ENCODE measurements around the gene NABP1.

NABP1 gene

GRCh38 chr2:191686066-191686465, 8.1 kb downstream of the NABP1 start:
- DNase-seq = no peak

DNA sequence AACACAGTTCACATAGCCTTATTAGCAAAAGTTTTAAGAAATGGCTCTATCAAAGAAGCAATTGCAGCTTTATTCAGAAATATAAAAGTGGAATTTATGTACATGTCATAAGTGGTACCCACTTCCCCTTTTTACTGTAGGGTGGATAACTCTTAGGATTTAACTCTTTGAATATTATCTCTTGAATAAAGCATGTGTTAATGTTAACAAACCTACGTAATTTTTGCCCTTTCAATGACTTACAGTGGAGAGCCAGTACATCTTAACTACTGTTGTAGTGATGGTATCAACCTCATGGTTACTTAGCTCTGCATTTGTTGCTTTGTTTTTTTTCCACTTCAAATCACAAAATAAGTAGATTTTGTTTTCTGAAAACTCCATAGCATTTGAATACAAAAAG, 8.8 kb downstream of the NABP1 start:
- DNase-seq = no peak

DNA sequence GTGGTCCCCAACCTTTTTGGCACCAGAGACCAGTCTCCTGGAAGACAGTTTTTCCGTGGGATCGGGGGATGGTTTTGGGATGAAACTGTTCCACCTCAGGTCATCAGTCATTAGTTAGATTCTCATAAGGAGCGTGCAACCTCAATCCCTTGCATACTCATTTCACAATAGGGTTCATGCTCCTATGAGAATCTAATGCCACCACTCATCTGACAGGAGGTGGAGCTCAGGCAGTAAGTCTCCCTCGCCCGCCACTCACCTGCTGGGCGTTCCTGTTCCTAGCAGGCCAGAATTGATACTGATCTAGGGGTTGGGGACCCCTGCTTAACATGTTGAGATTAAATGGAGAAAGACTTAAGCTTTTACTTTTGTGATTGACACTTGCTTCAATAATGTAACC, 9.9 kb downstream of the NABP1 start:
- no peak for DNase-seq

GRCh38 chr2:191688934-191689695, 11.2 kb downstream of the NABP1 start:
- DNase-seq = no peak

DNA sequence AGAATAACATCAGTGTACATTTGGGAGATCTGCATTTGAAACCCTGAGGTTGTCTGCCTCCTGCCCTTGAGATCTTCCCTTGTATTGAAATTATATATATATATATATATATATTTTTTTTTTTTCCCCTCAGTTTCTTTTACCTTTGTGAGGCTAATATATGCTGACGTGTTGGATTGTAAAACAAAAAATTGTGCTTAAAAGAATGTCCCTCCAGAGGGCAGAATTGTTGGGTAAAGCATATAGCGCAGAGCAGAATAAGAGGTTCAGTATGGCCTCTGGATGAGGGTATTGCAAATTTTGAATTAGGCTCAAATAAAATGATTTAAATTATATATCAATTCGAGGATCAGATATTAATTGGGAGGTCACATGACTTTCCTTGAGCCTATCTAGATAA, 12.4 kb downstream of the NABP1 start:
- no peak for DNase-seq

DNA sequence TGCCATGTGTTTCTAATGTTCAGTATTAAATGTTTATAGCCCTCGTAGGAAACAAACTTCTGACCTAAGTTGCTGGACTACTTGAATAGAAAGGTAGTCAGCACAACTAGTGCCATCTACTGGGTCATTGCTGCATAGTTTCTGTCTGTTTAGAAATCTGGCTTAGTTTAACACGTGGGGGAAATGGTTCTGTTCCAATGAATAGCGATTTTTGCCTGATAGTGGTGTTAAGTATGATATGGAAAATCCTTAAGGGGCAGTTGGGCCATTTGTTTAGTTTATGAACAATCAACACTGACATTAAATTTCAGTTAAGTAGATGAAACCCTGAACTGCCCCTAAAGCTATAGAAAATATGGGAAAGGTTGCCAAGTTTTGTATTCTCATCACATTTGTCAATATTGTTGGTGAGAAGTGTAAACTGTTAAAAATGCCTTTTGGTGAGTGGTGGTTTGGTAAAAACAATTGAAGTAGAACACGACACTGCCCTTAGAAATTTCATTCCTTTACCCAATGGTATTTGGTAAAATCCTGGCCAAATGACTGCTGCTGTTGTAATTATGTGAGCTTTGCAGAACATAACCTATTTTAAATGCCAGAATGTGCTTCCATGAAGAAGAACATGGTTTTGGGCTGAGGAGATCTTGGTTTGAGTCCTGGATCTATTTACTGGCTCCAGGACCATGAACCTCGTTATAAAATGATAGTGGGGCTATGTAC, 13.2 kb downstream of the NABP1 start:
- DNase-seq = peak; percentile 47

DNA sequence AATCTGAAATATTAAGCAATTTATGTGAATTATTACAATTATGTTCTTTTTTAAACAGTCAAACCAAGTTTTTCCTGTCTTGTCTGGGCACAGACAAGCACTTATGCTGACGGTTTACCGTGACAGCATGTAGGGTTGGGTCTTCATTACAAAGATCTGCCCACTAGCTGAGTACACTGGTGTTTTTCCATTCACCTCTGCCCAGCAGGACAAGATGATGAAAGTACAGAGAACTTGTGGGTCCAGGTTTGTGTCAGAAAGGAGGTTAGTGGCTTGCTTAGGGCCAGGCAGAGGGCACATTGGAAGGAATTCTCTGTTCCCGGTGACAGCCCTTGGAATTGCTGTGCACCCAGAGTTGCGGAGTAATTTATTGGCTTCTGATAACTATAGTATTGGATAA, 14.0 kb downstream of the NABP1 start:
- DNase-seq = no peak

- no peak for DNase-seq
These were observed 14.7 kb downstream of the NABP1 start for GRCh38 chr2:191692502-191693115.

GRCh38 chr2:191693166-191693565, 15.2 kb downstream of the NABP1 start:
- DNase-seq = no peak

DNA sequence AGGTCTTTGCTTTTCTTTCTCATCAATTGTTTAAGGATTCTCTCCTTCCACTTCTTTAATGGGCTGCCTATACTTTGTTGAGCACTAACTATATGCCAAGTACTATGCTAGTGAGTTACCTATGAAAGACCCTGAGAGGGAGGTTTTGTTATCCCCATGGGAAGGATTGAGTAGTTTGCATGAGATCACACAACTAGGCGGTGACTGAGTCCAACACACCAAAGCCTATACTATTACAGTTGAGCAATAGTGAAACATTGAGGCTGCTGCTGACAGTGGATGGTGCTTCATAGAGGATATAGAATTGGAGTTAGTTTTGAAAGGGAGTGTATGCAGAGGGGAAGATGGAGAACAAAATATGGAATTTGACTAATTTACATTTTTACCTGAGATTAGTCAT, 15.8 kb downstream of the NABP1 start:
- DNase-seq = no peak

- no peak for DNase-seq
These were observed 18.1 kb downstream of the NABP1 start for GRCh38 chr2:191696001-191696400.

GRCh38 chr2:191696966-191697365, 19.0 kb downstream of the NABP1 start:
- DNase-seq = no peak

GRCh38 chr2:191697870-191698269, 19.9 kb downstream of the NABP1 start:
- DNase-seq = no peak

DNA sequence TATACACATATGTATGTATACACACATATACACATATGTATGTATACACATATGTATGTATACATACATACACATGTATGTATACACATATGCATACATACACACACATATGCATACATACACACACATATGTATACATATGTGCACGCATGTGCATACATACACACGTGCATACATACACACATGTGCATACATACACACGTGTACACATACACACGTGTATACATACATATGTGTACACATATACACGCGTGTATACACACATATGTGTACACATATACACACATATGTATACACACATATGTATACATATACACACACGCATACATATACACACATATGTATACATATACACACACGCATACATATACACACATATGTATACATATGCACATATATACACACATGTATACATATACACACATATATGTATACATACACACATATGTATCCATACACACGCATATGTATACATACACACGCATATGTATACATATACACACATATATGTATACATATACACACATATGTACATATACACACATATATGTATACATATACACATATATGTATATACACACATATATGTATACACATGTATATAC, 21.5 kb downstream of the NABP1 start:
- DNase-seq = no peak

- no peak for DNase-seq
These were observed 23.1 kb downstream of the NABP1 start for GRCh38 chr2:191701029-191701428.

- peak; percentile 27 for DNase-seq
These were observed 23.8 kb downstream of the NABP1 start for GRCh38 chr2:191701696-191702095.

- no peak for DNase-seq
These were observed 25.3 kb downstream of the NABP1 start for GRCh38 chr2:191703079-191703725.

- no peak for DNase-seq
These were observed 27.1 kb downstream of the NABP1 start for GRCh38 chr2:191705084-191705483.

- no peak for DNase-seq
These were observed 27.8 kb downstream of the NABP1 start for GRCh38 chr2:191705701-191706100.

- DNase-seq = no peak
These were observed 28.9 kb downstream of the NABP1 start for GRCh38 chr2:191706791-191707190.

DNA sequence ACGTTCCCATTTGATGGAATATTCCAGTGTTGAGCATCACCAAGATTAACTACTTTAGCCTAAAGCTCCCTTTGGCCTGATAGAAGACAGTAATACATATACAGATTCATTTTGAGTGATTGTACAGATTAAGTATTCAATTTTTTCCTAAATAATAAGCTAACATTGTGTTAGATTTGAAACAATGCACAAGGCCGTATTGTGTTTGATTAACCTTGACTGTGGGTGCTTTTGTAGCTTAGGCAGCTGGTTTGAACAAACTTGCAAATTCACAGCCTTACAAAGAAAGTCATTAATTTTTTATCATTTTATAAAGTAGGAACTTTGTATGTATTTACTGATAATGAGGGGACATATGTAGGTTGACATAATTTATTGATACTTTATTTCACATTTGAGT, 29.6 kb downstream of the NABP1 start:
- no peak for DNase-seq

DNA sequence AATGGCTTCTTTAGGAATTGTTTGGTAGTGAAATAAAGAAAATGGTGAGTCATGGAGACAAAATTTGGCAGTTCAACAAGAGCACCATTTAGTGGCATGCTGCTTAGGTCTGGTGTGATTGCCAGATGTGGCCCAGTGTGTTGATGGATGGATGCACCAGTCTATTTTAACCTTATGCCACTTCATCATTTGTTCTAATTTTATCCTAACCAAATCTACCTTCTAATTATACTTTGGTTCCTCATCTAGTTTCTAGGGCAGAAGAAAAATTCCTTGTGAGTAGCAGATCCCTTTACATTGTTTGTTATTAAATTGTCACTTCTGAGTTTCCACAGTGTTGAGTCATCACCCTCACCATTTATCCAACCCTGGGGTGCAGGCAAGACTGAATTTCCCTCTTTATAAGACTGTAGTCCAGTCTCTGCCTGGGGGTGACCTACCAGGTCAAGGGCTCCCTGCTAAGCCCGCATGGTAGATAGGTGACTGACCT, 32.5 kb downstream of the NABP1 start:
- DNase-seq = no peak

DNA sequence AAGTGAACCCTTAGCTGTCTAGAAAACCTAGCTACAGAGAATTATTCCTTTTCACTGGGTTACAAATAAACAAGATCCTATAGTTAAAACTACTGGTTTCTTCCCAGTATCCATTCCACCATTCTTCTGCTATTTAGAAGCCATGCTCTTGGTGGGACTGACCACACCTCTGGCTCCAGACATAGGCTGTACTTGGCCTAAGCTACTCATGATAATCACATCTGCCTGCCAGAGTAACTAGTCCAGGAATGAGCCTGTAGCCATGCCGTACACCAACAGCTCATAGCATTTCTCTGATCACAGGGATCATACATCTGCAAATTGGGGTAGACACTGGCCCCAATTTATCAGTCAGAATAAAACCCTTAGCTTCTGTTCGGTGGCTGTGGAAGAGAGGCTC, 33.7 kb downstream of the NABP1 start:
- DNase-seq = no peak

All from NCI-H2227 treated with DMSO at 0.1 percent for 48 hours (cell line).